GM12892 (cell line): ENCODE data around the gene CLASP2.

Experiments
- POLR2A ChIP-seq: IDR thresholded peaks from 2 replicates; pipeline ENCODE4 v1.6.1; 2011; ENCODE audit warnings: low read depth, low read length, control low read depth
- POLR2AphosphoS5 ChIP-seq: IDR thresholded peaks from 2 replicates; pipeline ENCODE4 v1.6.1; 2011; ENCODE audit warnings: low read depth, low read length, control low read depth
- TAF1 ChIP-seq: IDR thresholded peaks from 2 replicates; pipeline ENCODE4 v1.6.1; 2011; ENCODE audit warnings: low read depth, mild to moderate bottlenecking, control low read depth, low read length, borderline replicate concordance

- no peak for TF ChIP-seq POLR2A
- TF ChIP-seq POLR2AphosphoS5: no peak
- no peak for TF ChIP-seq TAF1
These were observed 105.0 kb downstream of the CLASP2 start for GRCh38 chr3:33613041-33613440.
